Vagina (tissue), 2 donors: Measurements from ENCODE around the gene PAAF1.

Experiments used
- CTCF ChIP-seq, 3 experiments: fragments of 450-650 bp in 2 of 3; fragments of 200-600 bp in 1 of 3; sonication (generic) in 1 of 3; IDR thresholded peaks; one replicate each; pipeline ENCODE4 v1.5.1; 2017 to 2019; ENCODE audit warnings: antibody characterized with exemption in 3 of 3, mild to moderate bottlenecking in 2 of 3, moderate library complexity in 2 of 3
- POLR2A ChIP-seq, 2 donors: fragments of 450-650 bp; IDR thresholded peaks; one replicate each; pipeline ENCODE4 v1.6.1; 2017; ENCODE audit warnings: antibody characterized with exemption in 2 of 2, mild to moderate bottlenecking in 2 of 2, moderate library complexity in 2 of 2

- no peak for TF ChIP-seq POLR2A (IDR thresholded peaks at IDR 0.05)
- TF ChIP-seq CTCF (IDR thresholded peaks at IDR 0.05): no peak
Measured at GRCh38 chr11:73878771-73879170, 2.0 kb downstream of the PAAF1 start.
